Right lobe of liver (tissue), 6 donors: ENCODE data around the gene TRIM52. TPM values are rescaled to one million over a fixed set of nuclear protein-coding genes. Genes with fewer than 3 reads are reported as not detected.

Source experiments
- ATAC-seq, 4 donors: fragments of 200-7000 bp; cut with Tn5 transposase; one replicate each; pipeline ENCODE4 v1.9.1; 2020; ENCODE audit warnings: mild to moderate bottlenecking in 4 of 4, moderate library complexity in 4 of 4
- DNase-seq, 3 donors: peaks; one replicate each; pipeline ENCODE4 v3.0.0-alpha.2; 2020
- H3K27ac ChIP-seq, 3 donors: fragments of 200-600 bp; one replicate each; pipeline ENCODE4 v1.8.0; 2022
- H3K27me3 ChIP-seq, 2 donors: fragments of 200-600 bp; one replicate each; pipeline ENCODE4 v1.8.0; 2022
- H3K36me3 ChIP-seq, 4 donors: fragments of 200-600 bp; sonication (generic) in 1 of 4; one replicate each; pipeline versions ENCODE4 v1.5.1 to v1.8.0; 2017 to 2022; ENCODE audit warnings: control low read depth in 1 of 4
- H3K4me1 ChIP-seq, 4 donors: fragments of 200-600 bp; sonication (generic) in 1 of 4; one replicate each; pipeline versions ENCODE4 v1.5.1 to v1.8.0; 2017 to 2022; ENCODE audit warnings: control low read depth in 1 of 4
- H3K4me3 ChIP-seq, 3 donors: fragments of 200-600 bp; one replicate each; pipeline ENCODE4 v1.8.0; 2022
- H3K9me3 ChIP-seq, 4 donors: fragments of 200-600 bp; sonication (generic) in 1 of 4; one replicate each; pipeline versions ENCODE4 v1.5.1 to v1.8.0; 2017 to 2022; ENCODE audit warnings: control low read depth in 1 of 4
- CTCF ChIP-seq, 4 donors: fragments of 200-600 bp in 3 of 4; fragments of 450-650 bp in 1 of 4; IDR thresholded peaks; one replicate each; pipeline versions ENCODE4 v1.5.1 to v1.8.0; 2016 to 2022; ENCODE audit warnings: antibody characterized with exemption in 4 of 4, mild to moderate bottlenecking in 2 of 4
- POLR2A ChIP-seq: fragments of 450-650 bp; IDR thresholded peaks from one replicate; pipeline ENCODE4 v1.6.1; 2017; ENCODE audit warnings: antibody characterized with exemption, mild to moderate bottlenecking
- WGBS: methylation state at CpG from one replicate; pipeline ENCODE4 v1.1.6; 2018; ENCODE audit warnings: low coverage, low lambda C conversion rate; ENCODE audit not compliant: insufficient coverage; ENCODE audit errors: missing lambda C conversion rate; 5-methylcytosine and 5-hydroxymethylcytosine counted together
- intact Hi-C, 2 donors: fragments of 100-400 bp; cut with DNase I; formaldehyde crosslinking; loops; one replicate each; pipeline versions ENCODE4 v1.11.2 to v1.14.1; 2022
- total RNA-seq, 6 experiments: library from RNA; depleted of rRNA in 2 of 6; stranded (reverse); fragments of >200 nt in 2 of 6; fragmentation: NEBNext Ultra II Directional in 3 of 6; extraction: Animal tissue kit (Norgen Biotek cat#: 25700) in 3 of 6; gene quantifications; one replicate each; pipeline versions ENCODE4 v1.1.0 to v1.2.4, GENCODE V29; 2016 to 2023
- donor health status: DM: no; HTN: yes; CAD: no.
- donor health status: DM: no; HTN: no; CAD: no.
- donor health status: DM: no; HTN: no; CAD: no.
- donor health status: DM: no; HTN: yes; CAD: no.
- donor health status: DM: no; HTN: yes; CAD: no.

The TRIM52 gene
- total RNA-seq, 6 experiments from 2014 or later, result 2.8 to 6.5 (median 4.6) TPM

GRCh38 chr5:181232593-181232992 is 28.4 kb downstream of the TRIM52 start:
- Histone ChIP-seq H3K4me3 (no peak overlapping the region), H3K9me3 (no peaks in the 10 kb centered on the region), H3K4me1 (no peaks in the 10 kb centered on the region), H3K36me3 (peaks cover 15 to 52% (median 21%) of the 10 kb centered on the region in 4 donors), H3K27ac (no peak overlapping the region), H3K27me3 (no peaks in the 10 kb centered on the region)
- intact Hi-C loops, result no loop called here
- DNase-seq (no peak), ATAC-seq (no peak)
- WGBS, result 82% methylated on average over 6 of the region's 18 CpGs
- TF ChIP-seq CTCF (IDR thresholded peaks at IDR 0.05) (no peak), POLR2A (no peak)

- peaks cover 6 to 48% (median 10%) of the 10 kb centered on the region in 4 donors for H3K36me3 ChIP-seq
- H3K4me3 ChIP-seq, result no peak overlapping the region
- H3K4me1 ChIP-seq, result no peaks in the 10 kb centered on the region
- no peaks in the 10 kb centered on the region for H3K27me3 ChIP-seq
- no peak for TF ChIP-seq POLR2A
- TF ChIP-seq CTCF (IDR thresholded peaks at IDR 0.05), result no peak
- intact Hi-C loops, result no loop called here
- DNase-seq (no peak), ATAC-seq (no peak)
- no peak overlapping the region for H3K27ac ChIP-seq
- WGBS, result 86% methylated on average over 4 of the region's 7 CpGs
- no peaks in the 10 kb centered on the region for H3K9me3 ChIP-seq
These were observed 29.5 kb downstream of the TRIM52 start for GRCh38 chr5:181231432-181231831.

GRCh38 chr5:181230551-181230950 is 30.4 kb downstream of the TRIM52 start:
- H3K36me3 ChIP-seq, result peaks cover 0 to 39% (median 3%) of the 10 kb centered on the region in 4 donors
- 94% methylated on average over 5 of the region's 6 CpGs for WGBS
- H3K9me3 ChIP-seq, result no peaks in the 10 kb centered on the region
- intact Hi-C loops, result no loop called here
- no peaks in the 10 kb centered on the region for H3K4me1 ChIP-seq
- H3K27me3 ChIP-seq, result no peaks in the 10 kb centered on the region
- DNase-seq (no peak), ATAC-seq (no peak)
- H3K4me3 ChIP-seq, result no peak overlapping the region
- H3K27ac ChIP-seq, result no peak overlapping the region
- TF ChIP-seq POLR2A (no peak), CTCF (IDR thresholded peaks at IDR 0.05) (no peak)

- Histone ChIP-seq H3K4me1 (peaks cover 0 to 1% (median 0%) of the 10 kb centered on the region in 4 donors), H3K27ac (no peak overlapping the region), H3K9me3 (no peaks in the 10 kb centered on the region), H3K36me3 (peaks cover 0 to 33% (median 1%) of the 10 kb centered on the region in 4 donors), H3K27me3 (no peaks in the 10 kb centered on the region), H3K4me3 (no peak overlapping the region)
- 93% methylated on average over 12 of the region's 13 CpGs for WGBS
- no peak for TF ChIP-seq POLR2A
- no peak for TF ChIP-seq CTCF (IDR thresholded peaks at IDR 0.05)
- intact Hi-C loops, result no loop called here
- no peak for ATAC-seq
- no peak for DNase-seq
These were observed 30.9 kb downstream of the TRIM52 start for GRCh38 chr5:181229996-181230395.
